HL-60 (cell line): ENCODE measurements around the gene RCAN3.

ENCODE experiments used
- CTCF ChIP-seq: IDR thresholded peaks from one replicate; pipeline ENCODE4 v1.5.1; 2011; ENCODE audit warnings: low read length, control low read depth, inconsistent platforms; ENCODE audit not compliant: insufficient read depth
- GABPA ChIP-seq: IDR thresholded peaks from 2 replicates; pipeline ENCODE4 v1.6.1; 2012; ENCODE audit warnings: low read depth
- POLR2AphosphoS5 ChIP-seq: IDR thresholded peaks from 2 replicates; pipeline ENCODE4 v1.6.1; 2012; ENCODE audit warnings: low read depth
- REST ChIP-seq: IDR thresholded peaks from 2 replicates; pipeline ENCODE4 v1.6.1; 2012; ENCODE audit warnings: low read depth; ENCODE audit not compliant: insufficient replicate concordance
- SPI1 ChIP-seq: IDR thresholded peaks from 2 replicates; pipeline ENCODE4 v1.6.1; 2012; ENCODE audit warnings: low read depth, mild to moderate bottlenecking, borderline replicate concordance

GRCh38 chr1:24589200-24589599, 86.6 kb downstream of the RCAN3 start:
- no peak for TF ChIP-seq GABPA
- no peak for TF ChIP-seq CTCF
- TF ChIP-seq POLR2AphosphoS5: no peak
- no peak for TF ChIP-seq SPI1
- TF ChIP-seq REST: no peak
